Measurements from ENCODE around the gene ZXDC.

Gene ZXDC, protein sequence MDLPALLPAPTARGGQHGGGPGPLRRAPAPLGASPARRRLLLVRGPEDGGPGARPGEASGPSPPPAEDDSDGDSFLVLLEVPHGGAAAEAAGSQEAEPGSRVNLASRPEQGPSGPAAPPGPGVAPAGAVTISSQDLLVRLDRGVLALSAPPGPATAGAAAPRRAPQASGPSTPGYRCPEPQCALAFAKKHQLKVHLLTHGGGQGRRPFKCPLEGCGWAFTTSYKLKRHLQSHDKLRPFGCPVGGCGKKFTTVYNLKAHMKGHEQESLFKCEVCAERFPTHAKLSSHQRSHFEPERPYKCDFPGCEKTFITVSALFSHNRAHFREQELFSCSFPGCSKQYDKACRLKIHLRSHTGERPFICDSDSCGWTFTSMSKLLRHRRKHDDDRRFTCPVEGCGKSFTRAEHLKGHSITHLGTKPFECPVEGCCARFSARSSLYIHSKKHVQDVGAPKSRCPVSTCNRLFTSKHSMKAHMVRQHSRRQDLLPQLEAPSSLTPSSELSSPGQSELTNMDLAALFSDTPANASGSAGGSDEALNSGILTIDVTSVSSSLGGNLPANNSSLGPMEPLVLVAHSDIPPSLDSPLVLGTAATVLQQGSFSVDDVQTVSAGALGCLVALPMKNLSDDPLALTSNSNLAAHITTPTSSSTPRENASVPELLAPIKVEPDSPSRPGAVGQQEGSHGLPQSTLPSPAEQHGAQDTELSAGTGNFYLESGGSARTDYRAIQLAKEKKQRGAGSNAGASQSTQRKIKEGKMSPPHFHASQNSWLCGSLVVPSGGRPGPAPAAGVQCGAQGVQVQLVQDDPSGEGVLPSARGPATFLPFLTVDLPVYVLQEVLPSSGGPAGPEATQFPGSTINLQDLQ

GRCh38 chr3:126475413-126476114 lies at the start of gene ZXDC:
Gene ZXDC, minus strand, starts transcription at chr3:126475891. Its CDS starts 26 bp downstream, at chr3:126475865.
- in situ Hi-C loops (cut with MboI; ENCODE audit: low sequenced_read_pairs) = no loop called here

DNA sequence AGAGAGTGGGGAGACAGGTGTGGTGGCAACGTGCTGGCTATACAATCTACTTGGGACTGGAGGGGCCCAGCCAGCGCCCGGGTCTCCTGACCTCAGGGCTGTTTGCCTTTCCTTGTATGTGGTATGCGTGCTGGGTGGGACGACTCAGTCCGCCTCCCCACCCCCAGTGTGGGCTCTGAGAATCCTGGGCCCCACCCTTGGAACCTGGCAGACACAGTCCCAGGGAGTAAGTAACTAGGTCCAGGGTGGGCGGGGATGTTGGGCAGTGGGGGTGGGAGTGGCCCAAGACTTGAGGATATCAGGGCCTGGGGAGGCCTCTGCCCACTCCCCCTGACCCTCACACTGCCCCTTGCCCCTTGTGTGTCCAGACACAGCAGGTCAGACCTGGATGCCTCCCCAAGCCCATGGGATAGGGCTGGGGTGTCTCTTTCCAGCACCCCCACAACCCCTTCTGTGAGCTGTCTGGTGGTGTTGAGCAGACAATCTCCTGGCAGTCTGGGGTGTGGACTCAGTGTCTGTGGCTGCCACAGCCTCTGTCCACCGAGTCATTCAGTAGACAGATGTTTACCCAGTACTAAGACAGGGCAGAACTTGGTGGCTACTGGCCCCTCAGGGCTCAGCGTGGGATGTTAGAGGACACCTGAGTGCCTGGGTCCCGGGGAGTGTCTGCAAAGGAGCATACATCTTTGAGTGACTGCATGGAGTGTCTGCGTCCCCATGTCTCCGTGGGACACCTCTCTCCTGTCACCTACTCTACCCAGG lies 49.6 kb upstream of the ZXDC start:
- in situ Hi-C loops (cut with MboI; ENCODE audit: low sequenced_read_pairs) = no loop called here

DNA sequence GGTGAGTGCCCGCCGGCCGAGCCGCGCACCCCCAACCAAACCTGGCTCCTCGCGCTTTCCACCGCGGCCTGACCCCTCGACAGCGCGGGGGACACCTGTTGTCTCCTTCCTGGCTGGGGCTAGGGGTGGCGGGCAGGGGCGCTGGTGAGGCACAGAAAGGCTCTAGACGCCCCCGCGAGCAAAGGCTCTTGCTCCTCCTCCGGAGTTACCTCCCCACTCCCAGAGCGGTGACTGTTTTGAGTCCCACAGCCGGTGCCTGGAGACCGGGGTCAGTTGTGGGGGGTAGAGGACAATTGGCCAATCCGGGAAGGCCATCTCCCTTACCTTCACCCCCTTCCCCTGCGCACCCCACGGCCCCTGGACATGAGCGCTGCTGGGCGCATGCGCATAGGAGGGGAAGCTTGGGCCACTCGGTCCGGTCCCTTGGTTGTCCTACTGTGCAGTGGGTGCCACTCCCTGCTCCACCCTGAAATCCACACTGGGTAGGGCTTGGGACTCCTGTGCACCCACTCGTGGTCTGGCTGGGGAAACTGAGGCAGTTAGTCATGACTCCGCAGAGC lies 48.8 kb upstream of the ZXDC start:
- in situ Hi-C loops (cut with MboI; ENCODE audit: low sequenced_read_pairs) = no loop called here

- in situ Hi-C loops (cut with MboI; ENCODE audit: low sequenced_read_pairs) = no loop called here
Observed at GRCh38 chr3:126523745-126524428, 48.2 kb upstream of the ZXDC start, which contains the start of gene CHST13. Gene CHST13, plus strand, starts transcription at chr3:126524155. Its CDS starts 178 bp downstream, at chr3:126524333.

GRCh38 chr3:126522363-126522788 lies 46.7 kb upstream of the ZXDC start:
- in situ Hi-C loops (cut with MboI; ENCODE audit: low sequenced_read_pairs) = no loop called here

DNA sequence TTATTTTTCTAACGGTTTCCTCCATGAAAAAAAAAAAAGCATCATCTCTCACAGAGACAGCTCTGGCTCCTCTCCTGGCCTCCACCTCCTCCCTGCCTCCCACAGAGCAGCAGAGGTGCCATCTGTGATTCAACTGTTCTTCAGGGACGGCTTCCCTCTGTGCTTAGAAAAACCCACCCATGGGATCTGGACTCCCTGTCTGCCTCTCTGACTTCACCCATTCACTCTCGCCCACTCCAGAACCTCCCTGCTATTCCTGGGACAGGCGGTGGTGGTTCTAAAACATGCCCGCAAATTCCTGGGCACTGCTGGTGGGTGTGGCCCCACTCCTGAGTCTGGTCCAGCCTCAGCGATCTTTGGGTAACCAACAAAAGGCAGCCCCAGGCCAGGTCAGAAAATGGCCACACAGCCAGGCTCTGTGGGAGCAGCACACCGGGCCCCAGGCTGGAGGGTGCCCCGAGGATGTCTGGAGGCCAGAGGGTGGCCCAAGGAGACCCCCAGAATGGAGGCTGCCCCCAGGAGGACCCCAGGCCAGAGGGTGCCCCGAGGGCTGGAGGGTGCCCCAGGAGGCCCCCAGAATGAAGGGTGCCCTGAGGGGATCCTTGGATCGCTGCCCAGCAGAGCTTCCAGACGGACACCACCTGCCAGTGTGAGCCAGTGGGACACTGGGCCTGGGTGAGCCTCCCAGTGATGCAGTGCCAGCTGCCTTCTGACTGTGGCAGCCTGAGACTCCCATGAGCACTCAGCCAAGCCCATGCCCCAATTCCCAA lies 45.6 kb upstream of the ZXDC start:
- in situ Hi-C loops (cut with MboI; ENCODE audit: low sequenced_read_pairs) = no loop called here

GRCh38 chr3:126519506-126520455 lies 44.1 kb upstream of the ZXDC start:
- in situ Hi-C loops (cut with MboI; ENCODE audit: low sequenced_read_pairs) = no loop called here

DNA sequence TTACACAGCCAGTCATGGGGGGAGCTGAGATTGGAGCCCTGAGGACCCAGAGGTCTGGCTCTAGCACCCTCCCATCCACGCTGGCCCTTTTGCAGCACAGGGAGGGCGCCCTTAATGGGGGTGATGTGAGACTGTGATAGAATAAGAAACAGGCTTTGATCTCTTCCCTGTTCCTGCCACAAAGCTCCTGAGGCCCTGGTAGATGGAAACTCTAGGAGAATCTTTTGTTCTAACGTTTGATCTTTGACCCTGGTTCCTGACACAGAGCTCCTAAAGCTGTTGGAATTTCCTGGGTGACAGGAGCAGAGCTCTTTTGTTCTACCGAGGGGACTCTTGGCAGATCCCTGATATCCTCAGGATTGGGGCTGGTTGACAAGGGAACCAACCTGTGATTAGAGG lies 43.1 kb upstream of the ZXDC start:
- in situ Hi-C loops (cut with MboI; ENCODE audit: low sequenced_read_pairs) = no loop called here

DNA sequence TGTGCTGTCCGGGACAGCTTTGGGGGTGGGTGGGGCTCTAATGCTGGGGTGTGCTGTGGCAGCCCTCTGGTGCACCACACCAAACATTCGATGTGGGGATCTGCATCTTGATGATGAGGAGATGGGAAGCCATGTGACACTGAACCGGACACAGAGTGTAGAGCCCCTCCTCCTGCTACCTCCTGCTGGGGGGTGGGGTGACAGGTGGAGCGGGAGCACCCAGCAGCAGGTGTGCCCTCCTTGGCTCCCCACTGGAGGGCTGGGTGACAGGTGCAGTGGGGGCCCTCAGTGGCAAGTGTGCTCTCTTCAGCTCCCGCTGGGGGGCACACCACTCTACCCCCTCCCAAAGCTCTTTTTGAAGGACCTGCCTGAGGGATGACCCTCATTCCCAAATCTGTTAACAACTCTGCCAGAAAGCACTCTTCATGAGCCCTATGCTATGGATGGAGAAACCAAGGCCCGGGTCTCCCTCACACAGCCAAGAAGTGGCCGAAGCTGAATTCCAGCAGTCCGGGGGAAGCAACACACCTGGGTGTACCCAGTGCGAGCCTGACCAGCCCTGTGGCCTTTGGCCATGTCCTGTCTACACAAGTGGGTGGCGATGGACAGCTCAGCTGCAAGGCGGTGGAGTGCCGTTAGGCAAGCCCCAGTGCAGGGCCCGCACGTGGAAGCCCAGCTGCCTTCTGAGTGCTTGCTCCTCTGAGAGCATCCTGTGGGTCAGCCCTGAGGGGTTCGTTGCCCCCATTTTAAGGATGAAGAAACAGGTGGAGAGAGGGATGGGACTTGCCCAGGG lies 42.5 kb upstream of the ZXDC start:
- in situ Hi-C loops (cut with MboI; ENCODE audit: low sequenced_read_pairs) = no loop called here

DNA sequence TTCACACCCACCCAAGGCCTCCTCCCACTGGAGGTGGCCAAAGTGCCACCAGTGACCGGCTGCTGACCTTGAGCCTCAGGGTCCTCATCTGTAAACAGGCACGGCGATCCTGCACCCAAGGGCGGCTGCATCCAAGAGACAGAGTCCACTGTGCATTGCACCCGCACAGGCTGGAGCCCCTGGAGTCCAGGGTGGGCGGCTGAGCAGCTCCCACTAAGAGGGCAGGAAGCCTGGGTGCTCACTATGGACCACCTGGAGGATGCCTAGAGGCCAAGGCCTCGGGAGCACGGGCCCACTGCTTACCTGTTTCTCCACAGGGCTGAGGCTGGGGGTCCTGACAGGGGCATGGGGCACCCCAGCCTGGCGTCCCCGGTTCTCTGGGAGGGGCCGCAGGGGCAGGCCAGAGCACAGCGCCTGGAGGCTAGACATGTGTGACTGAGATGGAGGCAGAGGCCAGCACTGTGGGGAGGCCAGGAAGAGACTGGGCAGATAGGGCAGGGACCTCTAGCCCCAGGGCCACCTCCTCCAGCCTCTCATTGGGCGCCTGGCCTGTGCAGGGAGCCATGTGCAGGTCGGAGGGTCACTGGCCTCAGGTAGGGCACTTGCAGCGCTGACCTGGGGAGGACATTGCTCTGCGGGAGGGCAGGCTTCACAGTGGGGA lies 41.7 kb upstream of the ZXDC start, which contains the start of gene UROC1:
TSS of gene UROC1 (minus strand) at position 483 of the 661 bp plus-strand sequence. CDS start at position 429, 54 bp downstream.
- in situ Hi-C loops (cut with MboI; ENCODE audit: low sequenced_read_pairs) = no loop called here

DNA sequence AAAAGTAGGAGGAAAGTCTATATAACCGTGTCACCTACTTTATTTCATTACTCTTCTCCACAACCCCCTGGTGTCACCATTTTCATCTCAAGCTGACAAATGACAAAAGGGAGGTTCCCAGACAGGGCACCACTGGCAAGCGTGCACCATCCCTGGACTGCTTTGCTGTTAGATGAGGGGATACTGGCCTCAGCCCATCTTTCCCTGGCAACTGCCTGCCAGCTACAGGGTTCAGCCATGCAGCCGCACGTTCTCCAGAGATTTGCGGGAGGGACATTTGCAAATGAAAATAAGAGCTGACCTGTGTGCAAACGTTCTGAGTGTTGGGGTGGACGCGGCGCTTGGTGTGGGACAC lies 41.2 kb upstream of the ZXDC start:
- in situ Hi-C loops (cut with MboI; ENCODE audit: low sequenced_read_pairs) = no loop called here

DNA sequence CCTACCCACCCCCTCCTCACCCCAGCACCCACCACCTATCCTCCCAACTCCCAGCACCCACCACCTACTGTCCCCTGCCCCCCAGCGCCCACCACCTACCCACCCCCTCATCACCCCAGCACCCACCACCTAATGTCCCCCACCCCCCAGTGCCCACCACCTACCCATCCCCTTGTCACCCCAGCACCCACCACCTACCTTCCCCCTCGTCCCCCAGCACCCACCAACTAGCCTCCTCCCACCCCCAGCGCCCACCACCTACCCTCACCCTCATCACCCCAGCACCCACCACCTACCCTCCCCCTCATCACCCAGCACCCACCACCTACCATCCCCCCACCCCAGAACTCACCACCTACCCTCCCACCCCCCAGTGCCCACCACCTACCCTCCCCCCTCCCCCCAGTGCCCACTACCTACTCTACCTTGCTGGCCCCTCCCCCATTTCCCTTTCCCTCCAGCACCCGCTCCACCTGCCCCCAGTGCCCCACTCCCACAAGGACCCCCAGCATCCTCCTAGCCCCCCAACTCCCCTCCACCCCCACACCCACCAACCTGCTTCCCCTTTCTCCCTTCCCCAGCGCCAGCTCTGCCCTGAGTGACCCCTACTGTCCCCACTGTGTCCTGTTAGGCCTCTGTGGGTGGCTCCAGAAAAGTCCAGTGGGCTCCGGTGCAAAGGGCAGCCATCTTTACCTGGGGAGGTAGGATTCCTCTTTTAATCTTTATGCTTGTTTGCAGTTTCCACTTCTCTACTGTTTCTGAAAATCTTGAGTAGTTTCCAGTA lies 40.7 kb upstream of the ZXDC start:
- in situ Hi-C loops (cut with MboI; ENCODE audit: low sequenced_read_pairs) = no loop called here

DNA sequence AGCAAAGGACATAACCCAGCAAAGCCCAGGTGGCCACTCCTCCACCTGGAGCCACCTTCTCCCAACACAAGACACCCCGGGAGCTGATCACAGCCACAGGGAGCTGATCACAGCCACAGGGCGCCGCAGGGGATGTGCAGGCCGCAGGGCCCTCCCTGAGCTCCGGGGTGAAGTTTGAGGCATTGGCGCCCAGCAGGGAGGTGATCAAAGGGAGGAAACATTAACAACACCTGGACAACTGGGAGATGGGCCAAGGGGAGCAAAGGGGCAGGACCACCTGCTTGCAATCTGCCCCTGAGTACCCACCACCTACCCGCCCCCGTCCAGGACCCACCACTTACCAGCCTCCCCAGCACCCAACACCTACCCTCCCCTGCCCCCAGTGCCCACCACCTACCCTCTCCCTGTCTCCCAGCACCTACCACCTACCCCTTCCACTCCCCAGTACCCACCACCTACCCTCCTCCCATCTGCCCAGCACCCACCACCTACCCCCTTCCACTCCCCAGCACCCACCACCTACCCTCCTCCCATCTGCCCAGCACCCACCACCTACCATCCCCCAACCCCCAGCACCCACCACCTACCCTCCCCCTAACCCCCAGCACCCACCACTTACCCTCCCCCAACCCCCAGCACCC lies 39.5 kb upstream of the ZXDC start:
- in situ Hi-C loops (cut with MboI; ENCODE audit: low sequenced_read_pairs) = no loop called here

DNA sequence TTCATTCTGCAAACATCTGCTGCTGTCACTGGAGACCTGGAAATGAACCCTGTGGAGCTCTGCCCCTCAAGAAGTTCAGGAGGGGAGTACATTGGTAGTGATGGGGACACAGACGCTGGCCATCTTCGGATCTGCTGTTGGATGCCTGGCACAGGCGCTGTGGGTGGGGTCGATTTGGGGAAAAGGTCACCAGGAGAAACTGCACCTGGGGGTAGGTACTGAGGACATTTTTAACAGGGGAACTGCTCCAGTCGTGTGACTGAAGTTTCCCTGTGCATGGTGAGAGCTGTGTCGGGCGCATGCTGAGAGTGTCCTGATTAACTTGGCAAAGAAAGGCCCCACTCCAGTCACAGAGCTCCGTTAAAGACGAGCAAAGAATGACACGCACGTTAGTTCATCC lies 38.5 kb upstream of the ZXDC start:
- in situ Hi-C loops (cut with MboI; ENCODE audit: low sequenced_read_pairs) = no loop called here

Measured in hTERT RPE-1 (cell line).